Stimulated activated CD4-positive, alpha-beta T cell treated with anti-CD3 and anti-CD28 coated beads, Interleukin-1b, Interleukin-23, amount 100 ng/mL, for 48 hours (primary cell): ENCODE results near the gene ABHD18.
A peak's percentile ranks its signal among the peaks of the same experiment; 100 is the strongest.
"Not testable (repeated sequence)": the region's sequence is repeated elsewhere in the genome, so short reads cannot be mapped to it uniquely, and the experiment has no call there.

Source experiments
- DNase-seq: peaks from one replicate; pipeline ENCODE4 v3.0.0-alpha.2; 2020

The ABHD18 gene

GRCh38 chr4:127995776-127996175, 30.6 kb downstream of the ABHD18 start:
- no peak for DNase-seq

DNA sequence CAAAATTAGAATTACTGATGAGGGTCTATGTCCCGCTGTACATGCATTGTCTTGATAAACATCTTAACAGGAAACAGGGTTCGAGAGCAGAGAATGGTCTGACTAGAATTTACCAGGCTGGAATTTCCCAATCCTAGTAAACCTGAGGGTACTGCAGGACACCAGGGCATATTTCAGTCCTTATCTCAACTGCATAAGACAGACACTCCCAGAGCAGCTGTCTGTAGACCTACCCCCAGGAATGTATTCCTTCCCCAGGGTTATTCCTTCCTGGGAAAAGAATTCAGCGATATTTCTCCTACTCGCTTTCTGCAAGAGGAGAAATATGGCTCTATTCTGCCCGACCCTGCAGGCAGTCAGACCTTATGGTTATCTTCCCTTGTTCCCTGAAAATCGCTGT, 31.3 kb downstream of the ABHD18 start:
- not testable (repeated sequence) for DNase-seq

- DNase-seq: peak; percentile 28
These were observed 32.6 kb downstream of the ABHD18 start for GRCh38 chr4:127997534-127998388.

DNA sequence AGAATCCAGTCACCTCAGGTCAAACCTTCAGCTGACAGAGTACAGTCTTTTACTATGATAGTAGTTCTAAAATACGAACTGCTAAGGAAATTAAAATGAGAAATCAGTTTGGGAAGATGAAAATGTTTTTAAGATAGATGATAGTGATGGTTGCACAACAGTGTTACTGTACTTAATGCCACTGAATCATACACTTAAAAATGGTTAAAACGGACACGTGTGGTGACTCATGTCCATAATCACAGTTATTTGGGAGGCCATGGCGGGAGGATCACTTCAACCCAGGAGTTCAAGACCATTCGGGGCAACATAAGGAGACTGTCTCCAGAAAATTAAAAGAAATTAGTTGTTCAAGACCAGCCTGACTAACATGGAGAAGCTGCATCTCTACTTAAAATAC, 41.4 kb downstream of the ABHD18 start:
- no peak for DNase-seq

DNA sequence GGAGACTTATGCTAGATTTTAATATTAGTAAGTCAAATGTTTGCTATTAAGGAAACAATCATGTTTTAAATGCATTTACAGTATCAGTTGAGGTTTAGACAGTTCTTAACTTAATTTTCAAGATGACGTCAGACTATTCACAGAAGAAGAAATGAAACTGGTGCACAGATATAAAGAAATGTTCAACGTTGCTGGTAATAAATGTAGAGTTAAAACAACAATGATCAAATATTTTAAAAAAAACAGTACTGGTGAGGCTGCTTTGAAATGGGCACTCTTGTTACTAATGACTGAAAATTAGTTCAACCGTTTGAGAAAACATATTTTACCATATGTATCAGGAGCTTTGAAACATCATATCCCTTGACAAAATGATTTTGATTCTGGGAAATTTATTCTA, 44.2 kb downstream of the ABHD18 start:
- DNase-seq: no peak

- no peak for DNase-seq
These were observed 60.1 kb downstream of the ABHD18 start for GRCh38 chr4:128025319-128025718.

DNA sequence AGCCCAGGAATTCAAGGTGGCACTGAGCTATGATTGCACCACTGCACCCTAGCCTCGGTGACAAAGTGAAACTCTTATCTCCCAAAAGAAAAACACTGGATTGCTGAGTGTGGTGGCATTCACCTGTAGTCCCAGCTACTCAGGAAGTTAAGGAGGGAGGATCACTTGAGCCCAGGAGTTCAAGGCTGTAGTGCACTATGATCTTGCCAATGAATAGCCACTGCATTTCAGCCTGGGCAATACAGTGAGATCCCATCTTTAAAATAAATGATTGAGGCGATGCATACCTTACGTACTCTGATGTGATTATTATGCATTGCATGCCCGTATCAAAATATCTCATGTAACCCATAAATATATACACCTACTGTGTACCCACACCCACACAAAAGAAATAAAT, 64.7 kb downstream of the ABHD18 start:
- DNase-seq: no peak

- DNase-seq: no peak
These were observed 66.7 kb downstream of the ABHD18 start for GRCh38 chr4:128031756-128032384.

DNA sequence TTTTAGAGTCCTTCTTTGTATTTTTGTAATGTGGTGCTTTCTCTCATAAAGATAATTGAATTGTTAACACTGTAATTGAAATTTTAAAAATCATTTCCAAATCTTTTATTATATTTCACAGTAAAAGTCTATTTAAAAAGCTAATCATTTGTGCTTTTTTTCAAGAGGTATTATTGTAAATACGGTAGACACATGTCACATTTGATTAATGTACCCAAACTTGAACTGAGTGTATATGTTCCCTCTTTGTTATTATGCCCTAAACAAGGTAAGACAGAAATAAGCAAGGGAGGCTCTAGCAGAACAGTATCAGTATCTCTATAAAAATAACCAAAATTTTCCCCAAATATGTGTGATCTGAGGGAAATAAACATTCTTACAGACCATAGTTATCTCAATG, 74.4 kb downstream of the ABHD18 start:
- DNase-seq: no peak

DNA sequence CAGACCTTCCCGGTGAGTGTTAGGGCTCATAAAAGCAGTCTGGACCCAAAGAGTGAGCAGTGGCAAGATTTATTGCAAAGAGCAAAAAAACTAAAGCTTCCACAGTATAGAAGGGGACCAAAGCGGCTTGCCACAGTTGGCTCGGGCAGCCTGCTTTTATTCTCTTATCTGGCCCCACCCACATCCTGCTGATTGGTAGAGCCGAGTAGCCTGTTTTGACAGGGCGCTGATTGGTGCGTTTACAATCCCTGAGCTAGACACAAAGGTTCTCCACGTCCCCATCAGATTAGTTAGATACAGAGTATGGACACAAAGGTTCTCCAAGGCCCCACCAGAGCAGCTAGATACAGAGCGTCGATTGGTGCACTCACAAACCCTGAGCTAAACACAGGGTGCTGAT, 81.8 kb downstream of the ABHD18 start:
- DNase-seq: not testable (repeated sequence)

GRCh38 chr4:128047514-128047913, 82.3 kb downstream of the ABHD18 start:
- DNase-seq: not testable (repeated sequence)

DNA sequence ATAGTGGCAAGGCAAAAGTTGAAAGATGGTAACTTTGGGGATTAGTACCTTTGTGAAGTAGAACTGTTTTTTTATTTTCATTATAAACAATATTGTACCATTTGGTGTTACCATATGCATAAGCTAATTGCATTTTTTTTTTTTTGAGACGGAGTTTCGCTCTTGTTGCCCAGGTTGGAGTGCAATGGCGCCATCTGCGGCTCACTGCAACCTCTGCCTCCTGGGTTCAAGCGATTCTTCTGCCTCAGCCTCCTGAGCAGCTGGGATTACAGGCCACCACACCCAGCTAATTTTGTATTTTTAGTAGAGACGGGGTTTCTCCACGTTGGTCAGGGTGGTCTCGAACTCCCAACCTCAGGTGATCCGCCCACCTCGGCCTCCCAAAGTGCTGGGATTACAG, 86.0 kb downstream of the ABHD18 start:
- DNase-seq: not testable (repeated sequence)

GRCh38 chr4:128054907-128055306, 89.7 kb downstream of the ABHD18 start:
- DNase-seq: not testable (repeated sequence)

DNA sequence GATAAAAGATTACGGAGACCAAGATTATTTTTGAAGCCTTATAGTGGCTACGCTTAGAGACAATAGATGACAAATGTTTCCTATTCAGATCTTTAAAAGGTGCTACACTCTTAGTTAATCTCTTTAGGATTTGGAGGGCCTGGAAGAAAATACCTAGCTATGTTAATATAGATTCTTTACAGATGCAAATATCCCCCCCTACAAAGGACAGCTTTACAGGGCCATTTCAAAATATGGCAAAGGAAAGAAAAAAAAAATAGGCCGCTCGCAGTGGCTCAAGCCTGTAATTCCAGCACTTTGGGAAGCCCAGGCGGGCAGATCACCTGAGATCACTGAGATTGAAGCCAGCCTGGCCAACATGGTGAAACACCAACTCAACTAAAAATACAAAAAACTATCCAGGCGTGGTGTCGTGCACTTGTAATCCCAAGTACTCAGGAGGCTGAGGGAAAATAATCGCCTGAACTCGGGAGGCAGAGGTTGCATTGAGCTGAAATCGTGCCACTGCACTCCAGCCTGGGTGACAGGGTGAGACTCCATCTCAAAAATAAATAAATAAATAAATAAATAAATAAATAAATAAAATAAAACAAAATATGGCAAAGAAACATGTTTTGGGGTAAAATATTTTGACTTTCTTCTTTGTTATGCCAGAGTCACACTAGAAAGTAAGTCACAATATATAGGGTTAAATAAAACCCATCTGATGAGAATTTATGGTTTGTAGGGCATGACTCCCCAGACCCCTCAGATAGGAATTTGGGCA, 90.4 kb downstream of the ABHD18 start:
- DNase-seq: not testable (repeated sequence)

GRCh38 chr4:128056396-128056795, 91.2 kb downstream of the ABHD18 start:
- DNase-seq: no peak

- no peak for DNase-seq
These were observed 95.0 kb downstream of the ABHD18 start for GRCh38 chr4:128060121-128060698.

DNA sequence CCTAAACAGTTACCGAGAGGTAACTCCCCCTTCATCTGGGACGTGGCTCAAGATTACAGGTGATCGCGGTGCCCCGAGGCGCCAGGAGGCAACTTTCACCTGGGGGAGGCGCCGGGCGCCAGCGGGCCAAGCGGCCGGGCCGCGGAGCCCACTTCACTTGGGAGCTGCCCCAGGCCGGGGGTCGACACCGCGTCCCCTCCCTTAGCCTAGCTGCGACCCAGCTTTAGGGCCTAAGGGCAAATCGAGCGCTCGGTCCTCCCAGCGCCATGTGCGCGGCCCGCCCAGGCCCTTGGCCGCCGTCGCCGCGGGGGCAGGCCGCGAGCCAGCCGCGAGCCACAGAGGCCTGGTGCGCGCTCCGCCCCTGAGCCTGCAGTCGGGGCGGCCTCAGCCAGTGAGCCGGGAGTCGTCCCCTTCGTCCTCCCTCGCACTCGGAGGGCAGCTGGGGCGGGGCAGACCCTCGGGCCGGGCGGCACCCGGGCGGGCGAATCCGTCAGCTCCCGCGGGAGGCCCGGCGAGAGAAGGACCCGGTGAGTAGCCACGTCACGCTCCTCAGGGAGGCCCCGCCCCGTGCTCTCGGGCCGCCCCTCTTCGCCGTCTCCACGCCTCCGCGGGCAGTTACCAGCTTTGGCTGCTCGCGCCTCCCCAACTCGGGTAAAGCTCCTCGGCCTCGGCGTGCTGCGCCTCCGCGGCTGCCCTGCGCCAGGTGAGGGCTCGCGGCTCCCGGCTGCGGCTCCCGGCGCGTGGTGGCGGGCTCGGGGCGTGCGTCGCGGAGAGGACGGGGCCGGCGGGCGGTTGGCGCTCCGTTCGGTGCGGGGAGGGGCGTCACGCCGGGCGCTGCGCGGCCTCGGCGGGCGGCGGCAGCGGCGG, 95.7 kb downstream of the ABHD18 start, which contains the start of gene LARP1B:
Gene LARP1B, plus strand, starts transcription at position 614 of the 867 bp plus-strand sequence. CDS start 13,640 bp downstream, outside the sequence.
- peak; percentile 94 for DNase-seq

DNA sequence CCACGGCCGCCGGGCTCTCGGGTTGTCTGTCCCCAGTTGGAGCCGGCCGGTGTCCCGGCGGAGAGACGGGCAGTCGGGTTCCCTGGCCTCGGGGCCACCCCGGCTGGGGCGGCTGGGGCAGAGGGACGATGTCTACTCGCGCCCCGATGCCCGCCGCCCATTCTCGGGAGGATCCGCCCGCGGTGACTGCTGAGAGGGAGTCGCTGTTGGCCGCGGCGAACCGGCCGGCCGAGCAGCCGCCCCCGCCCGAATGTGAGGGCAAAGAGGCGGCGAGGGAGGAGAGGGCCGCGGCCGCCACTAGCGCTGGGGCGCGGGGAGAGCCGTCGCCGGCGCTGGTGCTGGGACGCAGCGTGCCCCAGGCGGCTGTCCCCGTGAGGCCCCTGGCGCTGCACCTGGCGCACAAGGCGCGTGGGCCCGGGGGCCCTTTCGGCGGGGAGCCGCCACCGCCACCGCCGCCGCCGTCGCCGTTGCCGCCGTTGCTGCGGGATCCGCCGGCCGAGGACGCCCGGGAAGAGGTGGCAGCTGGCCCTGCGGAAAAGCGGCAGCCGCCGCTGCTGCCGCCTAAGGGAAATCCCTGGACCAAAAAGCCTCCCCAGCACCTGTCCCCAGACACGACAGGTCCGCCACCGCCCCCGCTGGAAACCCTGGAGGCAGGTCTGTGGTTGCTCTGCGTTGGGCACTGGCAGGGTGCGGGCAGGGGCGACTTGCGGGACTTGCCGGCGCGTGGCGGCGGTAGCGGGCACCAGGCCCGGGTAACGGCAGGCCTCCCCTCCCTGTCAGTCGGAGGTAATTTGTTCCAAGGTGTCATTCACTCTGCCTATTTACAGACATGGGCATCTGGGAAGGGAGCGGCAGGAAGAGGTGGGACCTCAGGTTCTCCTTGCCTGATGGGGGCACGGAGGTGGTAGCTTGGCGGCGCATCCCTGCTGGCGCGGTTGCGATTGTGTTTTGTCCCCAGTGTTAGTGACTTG, 96.6 kb downstream of the ABHD18 start:
- peak; percentile 62 for DNase-seq

GRCh38 chr4:128066453-128066820, 101.2 kb downstream of the ABHD18 start:
- not testable (repeated sequence) for DNase-seq

GRCh38 chr4:128068918-128069317, 103.7 kb downstream of the ABHD18 start:
- DNase-seq: peak; percentile 3

DNA sequence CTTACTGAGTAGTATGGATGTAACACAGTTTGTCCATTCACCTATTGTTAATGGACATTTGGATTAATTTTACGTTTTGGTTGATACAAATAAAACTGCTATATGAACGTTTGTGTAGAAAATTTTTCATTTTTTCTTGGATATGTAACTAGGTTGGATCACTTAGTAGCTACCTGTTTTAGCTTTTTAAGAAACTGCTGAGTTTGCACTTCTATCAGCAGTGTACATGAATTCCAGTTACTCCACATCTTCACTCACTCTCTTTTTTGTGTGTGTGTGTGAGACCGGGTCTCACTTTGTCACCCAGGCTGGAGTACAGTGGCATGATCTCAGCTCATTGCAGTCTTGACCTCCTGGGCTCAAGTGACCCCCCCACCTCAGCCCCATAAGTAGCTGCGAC, 111.3 kb downstream of the ABHD18 start:
- no peak for DNase-seq
